Epithelial cell of esophagus (primary cell): ENCODE measurements around the gene TMEM11.

Experiments used
- DNase-seq: peaks from one replicate; pipeline ENCODE4 v3.0.0; 2010; ENCODE audit warnings: low read depth
- H3K4me3 ChIP-seq: 2 replicates; pipeline ENCODE4 v1.5.1; 2011; ENCODE audit warnings: mild to moderate bottlenecking, low read length, control low read depth
- CTCF ChIP-seq: IDR thresholded peaks from 2 replicates; pipeline ENCODE4 v1.5.1; 2011; ENCODE audit warnings: low read depth, mild to moderate bottlenecking, low read length, control low read depth, inconsistent platforms; ENCODE audit not compliant: insufficient read depth; ENCODE audit errors: missing control alignments

TMEM11 gene

GRCh38 chr17:21247552-21248258 lies 33.7 kb upstream of the TMEM11 start:
- H3K4me3 ChIP-seq, result no peak overlapping the region
- TF ChIP-seq CTCF, result no peak
- DNase-seq, result no peak

- no peak overlapping the region for H3K4me3 ChIP-seq
- TF ChIP-seq CTCF, result no peak
- DNase-seq, result no peak
Measured at GRCh38 chr17:21246698-21247097, 32.7 kb upstream of the TMEM11 start.

DNA sequence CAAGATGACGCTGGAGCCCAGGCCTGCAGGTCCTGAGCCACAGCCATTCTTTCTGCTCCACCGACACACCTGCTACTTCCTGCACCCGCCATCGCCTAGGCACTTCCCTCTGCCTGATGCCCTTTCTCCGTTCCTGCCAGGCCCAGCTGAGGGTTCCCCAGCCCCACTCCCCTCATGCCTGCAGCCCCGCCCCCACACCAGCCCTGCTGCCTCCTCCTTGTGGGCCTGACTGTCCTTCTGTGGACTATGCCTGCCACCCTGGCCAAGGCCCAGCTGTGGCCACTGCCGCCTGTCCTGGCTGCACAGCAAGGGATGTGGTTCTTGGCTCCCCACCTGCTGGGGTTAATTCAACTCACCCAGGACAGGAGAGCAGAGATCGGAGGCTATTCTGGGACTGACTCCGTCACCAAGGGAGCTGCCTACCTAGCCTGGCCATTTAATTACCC lies 31.7 kb upstream of the TMEM11 start:
- DNase-seq, result no peak
- no peak overlapping the region for H3K4me3 ChIP-seq
- TF ChIP-seq CTCF, result no peak

- TF ChIP-seq CTCF, result no peak
- no peak for DNase-seq
- H3K4me3 ChIP-seq, result no peak overlapping the region
Measured at GRCh38 chr17:21243516-21244303, 29.7 kb upstream of the TMEM11 start.

GRCh38 chr17:21242780-21243515 lies 29.0 kb upstream of the TMEM11 start:
- TF ChIP-seq CTCF, result no peak
- DNase-seq, result no peak
- H3K4me3 ChIP-seq, result no peak overlapping the region

DNA sequence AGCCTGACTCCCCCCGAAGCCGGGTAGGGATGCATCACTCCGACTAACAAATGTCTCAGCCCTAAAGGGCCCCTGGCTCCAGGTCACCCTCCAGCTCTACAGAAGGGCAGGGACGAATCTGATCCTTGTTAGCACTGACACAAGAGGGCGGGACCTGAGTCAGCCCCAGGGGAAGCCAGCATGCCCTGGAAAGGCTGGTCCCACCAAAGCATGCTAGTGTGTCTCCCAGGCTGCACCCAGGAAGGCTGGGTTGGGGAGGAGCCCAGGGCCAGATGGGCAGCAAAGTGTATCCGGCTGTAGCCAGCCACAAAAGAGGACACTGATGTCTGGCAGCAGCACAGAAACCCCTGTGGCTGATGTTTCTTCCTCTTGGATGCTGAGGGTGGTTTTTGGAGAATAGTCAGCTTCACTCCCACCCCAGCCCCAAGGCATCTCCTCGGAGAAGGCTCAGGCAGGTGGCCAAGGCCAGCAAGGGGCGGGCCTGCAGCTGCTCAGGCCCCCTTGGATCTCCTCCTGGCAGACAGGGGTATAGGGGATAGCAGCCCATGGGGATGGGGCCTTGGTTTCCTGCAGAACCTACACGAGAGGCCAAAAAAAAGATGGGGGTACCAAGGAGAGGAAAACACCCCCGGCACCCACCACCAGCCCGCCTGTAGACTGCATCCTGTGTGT lies 28.2 kb upstream of the TMEM11 start:
- peak; percentile 26 for DNase-seq
- H3K4me3 ChIP-seq, result no peak overlapping the region
- TF ChIP-seq CTCF, result no peak
